A172 (cell line): ENCODE data around the gene ZBTB20. TPM values are rescaled to one million over a fixed set of nuclear protein-coding genes. Genes with fewer than 3 reads are reported as not detected.

Experiments used
- DNase-seq: peaks from one replicate; pipeline ENCODE4 v3.0.0-alpha.2; 2015; ENCODE audit warnings: low spot score
- total RNA-seq: library from RNA; depleted of rRNA; stranded (reverse); fragments of >200 nt; shearing (Covaris generic); gene quantifications from 2 replicates; pipeline ENCODE4 v1.2.3, GENCODE V29; 2014

Gene ZBTB20
- total RNA-seq, 1 experiment from 2014 or later = 7.5 TPM

DNA sequence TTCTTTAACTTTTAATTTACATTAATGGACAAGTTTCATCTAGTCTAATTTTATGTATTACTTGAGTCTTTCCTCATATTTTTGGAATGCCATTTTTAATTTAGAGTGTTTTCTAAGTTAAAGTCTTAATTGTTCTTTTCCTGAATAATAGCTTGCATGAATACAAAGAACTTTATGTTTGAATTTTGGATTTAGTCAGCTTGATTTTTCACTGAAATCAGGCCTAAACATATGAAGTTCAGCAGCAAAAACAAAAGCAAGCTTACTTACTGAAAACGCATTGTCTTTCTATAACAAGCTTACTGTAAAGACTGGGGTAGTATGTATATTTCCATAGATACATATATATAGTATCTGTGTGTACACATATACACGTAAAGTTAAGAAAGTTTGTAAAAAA, 126.0 kb downstream of the ZBTB20 start:
- DNase-seq = no peak

- no peak for DNase-seq
Observed at GRCh38 chr3:115019900-115020299, 127.2 kb downstream of the ZBTB20 start.

DNA sequence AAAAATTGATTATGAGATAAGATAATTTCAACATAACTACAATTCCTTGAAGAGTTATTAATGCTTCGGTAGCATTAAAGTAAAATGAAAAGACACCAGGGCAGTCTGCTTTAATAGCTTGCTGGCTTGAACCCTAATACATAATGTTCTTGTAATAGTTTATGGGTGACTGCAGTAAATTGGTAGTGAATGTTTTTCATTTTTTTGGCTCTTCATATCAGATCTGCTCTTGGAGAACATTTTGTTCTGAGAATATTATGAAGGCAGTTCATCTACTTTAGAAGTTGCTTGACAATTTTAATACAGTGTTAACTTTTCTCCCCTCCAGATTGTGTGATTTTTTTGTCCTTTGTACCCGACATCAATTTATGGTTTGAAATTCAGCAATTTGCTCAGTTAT, 128.4 kb downstream of the ZBTB20 start:
- DNase-seq = no peak

DNA sequence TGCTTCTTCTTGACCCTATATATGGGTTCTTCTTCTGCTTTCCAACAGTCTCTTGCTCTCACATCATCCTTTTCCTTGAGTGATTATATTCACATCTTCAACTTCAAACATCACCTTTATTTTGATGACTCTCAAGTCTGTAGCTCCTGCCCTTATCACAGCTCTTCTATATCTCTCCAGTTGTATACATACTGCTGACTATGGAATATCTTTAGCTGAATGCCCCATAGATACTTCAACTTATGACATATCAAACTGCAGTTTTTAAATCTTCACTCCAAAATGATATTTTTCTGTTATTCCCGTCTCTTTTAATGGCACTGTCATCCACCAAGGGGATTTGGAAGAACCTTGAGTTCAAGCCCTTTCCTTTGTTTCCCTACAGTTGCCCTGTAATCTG, 139.1 kb downstream of the ZBTB20 start:
- DNase-seq = no peak

DNA sequence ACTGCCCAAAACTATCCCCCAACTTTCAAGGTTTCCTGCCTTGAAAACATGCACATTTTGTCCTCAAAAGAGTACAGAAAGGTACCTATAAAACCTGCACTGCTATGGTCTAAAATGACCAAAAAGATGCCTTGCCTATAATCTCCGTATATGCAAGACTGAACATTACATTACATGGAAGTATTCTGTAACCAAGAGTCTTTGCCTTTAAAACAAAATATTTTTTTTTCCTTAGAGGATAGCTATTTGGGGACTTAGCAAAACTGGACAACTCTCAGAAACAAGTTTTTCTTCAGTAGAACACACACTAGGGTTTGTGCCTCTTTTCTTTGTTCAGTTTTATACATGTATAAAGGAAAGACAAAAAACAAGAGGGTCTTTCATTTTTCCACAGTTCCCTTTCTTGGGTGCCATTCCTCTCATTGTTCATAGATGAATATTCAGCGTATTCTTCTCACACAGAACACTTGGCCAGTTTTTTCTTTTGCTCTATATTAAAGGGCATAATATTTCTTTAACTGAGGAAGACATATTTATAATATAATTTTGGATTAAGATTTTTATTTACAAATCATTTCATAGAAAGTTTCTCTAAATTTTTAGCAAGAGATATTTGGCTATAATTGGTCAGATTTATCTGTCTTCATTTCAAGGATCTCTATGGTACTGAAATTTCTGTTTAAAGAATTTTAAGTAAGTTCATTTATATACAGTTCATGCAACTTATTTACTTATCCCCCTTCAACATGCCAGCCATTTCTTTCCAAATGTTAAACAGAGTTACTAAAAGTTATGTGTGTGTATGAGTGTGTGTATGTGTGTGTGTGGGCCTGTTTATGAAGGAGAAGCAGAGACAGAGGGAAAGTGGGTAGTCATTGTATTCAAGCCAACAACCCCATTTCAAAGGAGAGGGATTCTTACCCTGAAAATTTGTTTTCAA, 142.6 kb downstream of the ZBTB20 start:
- no peak for DNase-seq

DNA sequence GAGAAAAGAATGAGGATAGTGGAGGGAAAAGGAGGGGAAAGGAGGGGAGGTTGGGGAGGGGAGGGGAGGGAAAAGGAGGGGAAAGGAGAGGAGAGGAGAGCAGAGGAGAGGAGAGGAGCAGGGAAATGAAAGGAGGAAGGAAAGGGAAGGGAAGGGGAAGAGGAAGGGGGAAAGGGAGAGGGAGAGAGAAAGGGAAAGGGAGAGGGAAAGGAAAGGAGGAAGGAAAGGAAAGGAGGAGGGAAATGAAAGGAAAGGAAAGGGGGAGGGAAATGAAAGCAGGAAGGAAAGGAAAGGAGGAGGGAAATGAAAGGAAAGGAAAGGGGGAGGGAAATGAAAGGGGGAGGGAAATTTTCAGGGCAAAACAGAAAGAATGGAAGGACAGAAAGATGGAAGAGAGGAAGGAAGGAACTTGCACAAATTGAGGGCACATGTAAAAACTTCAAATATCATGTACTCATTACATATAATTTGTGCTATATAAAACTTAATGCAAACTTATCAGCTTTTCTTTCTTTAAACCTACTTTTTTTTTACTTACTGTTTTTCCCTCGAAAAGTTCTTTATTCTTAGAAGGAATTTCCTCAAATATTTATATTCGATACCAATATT, 148.0 kb downstream of the ZBTB20 start:
- no peak for DNase-seq

DNA sequence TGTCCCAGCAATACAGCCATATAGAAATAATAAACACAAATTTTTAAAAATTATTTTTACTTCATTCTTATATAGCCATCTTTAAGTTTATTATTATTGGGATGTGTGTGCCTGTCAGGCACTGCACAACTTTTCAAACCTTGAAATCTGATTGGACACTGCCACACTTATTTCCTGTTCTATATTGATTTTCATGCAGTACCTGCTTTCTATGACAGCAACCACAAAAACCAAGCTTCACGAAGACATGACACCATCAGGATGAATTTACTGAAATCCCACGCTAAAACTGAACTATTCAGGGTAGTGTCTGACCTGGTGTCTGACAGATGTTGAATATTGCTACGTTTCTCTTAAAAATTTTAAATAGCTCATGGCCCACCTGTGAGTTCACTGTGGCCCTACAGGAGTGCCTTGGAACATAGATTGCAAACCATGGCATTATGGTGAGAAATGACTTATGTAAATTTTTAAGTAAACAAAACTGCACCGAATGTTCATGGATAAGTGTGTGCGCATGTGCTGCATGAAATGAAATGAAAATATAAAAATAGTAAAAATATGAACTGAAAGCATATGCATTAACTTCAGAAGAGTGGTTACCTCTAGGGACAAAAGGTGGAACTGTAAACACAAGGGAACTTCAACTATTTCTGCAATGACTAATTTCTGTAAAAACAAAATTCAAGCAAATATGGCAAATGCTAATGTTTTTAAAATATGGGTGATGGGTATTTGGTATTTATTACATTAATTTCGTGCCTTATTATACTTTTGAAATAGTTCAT, 152.3 kb downstream of the ZBTB20 start:
- DNase-seq = no peak

- no peak for DNase-seq
Observed at GRCh38 chr3:114985776-114986175, 161.3 kb downstream of the ZBTB20 start.

GRCh38 chr3:114983248-114983647, 163.8 kb downstream of the ZBTB20 start:
- DNase-seq = no peak

- no peak for DNase-seq
Observed at GRCh38 chr3:114974387-114974786, 172.7 kb downstream of the ZBTB20 start.

DNA sequence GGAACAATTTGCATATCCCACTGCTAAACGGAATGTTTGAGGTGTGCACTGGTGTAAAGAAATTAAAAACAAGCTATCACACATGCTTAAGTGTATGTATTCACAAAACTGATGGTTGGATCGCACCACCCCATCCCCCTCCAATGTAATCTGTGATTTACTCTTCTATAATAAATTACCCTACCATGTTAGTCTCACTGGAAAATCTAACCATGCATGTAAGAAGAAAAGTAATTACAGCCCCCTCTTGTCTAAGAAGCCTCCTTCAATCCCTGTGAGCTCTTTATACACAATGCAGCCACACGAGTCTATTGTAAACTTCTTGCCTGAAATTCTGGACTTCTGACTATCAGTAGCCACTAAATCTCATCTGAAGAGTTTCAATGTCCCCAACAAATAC, 173.6 kb downstream of the ZBTB20 start:
- DNase-seq = no peak

GRCh38 chr3:114967168-114967567, 179.9 kb downstream of the ZBTB20 start:
- no peak for DNase-seq

GRCh38 chr3:114962189-114962588, 184.9 kb downstream of the ZBTB20 start:
- DNase-seq = no peak

DNA sequence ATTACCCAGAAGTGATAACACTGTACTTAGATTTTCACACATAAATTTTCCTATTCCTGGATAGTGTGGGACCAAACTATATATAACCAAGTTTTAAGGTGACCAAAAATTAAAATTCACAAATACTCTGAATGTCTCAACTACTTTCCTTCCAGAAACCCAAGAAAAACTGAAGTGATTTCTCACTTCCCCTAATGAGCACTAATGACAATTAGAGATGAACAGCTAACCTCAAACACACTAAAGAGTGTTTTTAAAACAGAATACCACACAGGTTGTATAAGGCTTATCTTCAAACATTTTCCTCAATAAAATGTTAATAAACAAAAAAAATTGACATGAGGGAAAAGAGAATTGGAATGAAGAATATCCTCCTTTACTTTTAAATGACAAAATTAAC, 188.2 kb downstream of the ZBTB20 start:
- no peak for DNase-seq

GRCh38 chr3:114953800-114954199, 193.3 kb downstream of the ZBTB20 start:
- DNase-seq = no peak

DNA sequence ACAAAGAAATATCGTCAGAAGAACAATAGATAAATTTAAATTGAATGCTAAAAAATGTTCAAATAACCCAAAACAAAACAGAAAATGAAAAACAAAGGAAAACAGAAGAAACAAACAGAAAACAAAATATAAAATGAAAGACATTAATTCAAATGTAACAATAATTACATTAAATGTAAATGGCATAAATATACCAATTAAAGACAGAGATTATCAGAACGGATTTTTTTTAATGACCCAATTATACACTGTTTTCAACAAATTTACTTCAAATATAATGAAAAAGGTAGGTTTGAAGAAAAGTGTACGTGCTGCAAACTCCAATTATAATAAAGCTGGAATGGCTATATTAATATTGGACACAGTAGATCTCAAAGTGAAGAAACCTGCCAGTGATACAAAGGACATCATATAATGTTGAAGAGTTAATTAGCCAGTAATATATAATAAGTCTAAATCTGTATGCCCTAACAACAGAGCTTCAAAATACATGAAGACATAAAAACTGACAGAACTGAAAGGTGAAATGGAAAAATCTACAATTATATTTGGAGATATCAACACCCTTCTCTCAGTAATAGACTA, 193.8 kb downstream of the ZBTB20 start:
- DNase-seq = no peak

DNA sequence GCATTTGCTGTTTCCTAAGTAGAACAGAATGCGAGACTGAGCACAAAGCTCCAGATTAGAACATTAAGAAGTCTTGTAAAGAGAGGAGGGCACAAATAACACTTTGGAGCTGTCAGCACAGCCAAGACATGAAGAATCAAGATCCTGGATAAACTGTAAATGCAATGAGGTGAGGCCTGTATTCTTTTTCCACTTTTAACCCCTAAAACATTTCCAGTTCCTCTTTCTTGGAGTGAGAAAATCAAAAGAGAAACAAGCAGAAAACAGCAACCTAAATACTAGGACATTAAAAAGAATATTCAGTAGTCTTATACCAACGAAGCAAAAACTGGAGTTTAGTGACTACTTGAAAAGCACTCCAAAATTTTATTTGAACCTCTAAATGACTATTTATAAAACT, 204.3 kb downstream of the ZBTB20 start:
- no peak for DNase-seq

- DNase-seq = no peak
Observed at GRCh38 chr3:114941626-114942309, 205.3 kb downstream of the ZBTB20 start.

DNA sequence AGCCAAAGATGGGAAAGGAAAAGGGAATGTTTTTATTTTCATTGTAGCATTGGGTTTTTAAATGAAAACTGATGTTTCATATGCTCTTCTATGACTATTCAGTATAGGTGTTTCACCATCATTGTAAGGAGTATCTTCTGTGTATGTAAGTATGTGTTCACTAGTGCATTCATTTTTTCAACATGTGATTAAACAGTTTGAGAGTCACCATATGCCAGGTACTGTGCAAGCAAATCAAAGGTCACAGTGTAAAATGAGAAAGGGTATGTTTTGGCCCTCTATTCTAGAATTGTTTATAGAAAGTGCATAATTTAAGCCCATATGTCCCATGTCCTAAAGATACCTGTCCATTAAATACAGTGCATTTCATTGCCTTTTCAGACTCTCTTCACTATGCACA, 207.2 kb downstream of the ZBTB20 start:
- no peak for DNase-seq

- DNase-seq = no peak
Observed at GRCh38 chr3:114933407-114933806, 213.7 kb downstream of the ZBTB20 start.

DNA sequence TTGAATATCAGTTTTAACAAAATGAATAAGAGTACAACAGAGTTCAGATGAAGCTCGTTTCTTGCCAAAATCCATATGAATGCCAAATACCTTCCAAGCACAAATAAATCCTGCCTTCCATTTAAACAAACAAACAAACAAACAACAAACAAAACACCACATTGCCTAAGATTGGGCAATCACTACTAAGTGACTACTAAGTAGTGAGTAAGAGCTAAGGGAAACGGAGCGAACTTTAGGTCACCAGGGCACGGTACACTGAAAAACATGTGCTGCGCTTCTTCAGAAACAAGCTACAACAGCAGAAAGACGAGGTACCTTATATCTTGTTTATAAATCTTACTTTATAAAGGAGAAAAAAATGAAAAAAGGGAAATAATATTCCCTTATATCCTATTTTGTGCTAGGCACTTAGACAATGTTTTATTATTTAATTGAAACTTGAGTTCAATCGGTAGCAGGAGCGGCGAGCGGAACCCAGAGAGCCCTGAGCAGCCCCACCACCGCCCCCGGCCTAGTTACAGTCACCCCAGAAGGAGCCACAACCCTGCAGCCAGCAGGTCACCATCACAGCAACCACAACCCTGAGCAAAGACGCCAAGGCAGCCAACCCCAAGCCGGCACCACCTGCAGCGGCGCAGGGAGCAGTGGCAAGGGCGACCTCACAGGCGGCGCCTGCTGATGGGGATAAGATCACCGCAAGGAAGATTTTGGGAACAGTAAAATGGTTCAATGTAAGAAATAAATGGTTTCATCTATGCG, 216.9 kb downstream of the ZBTB20 start:
- no peak for DNase-seq
